Mesenchymal stem cell (in vitro differentiated cells and primary cell): ENCODE results near the gene FCRL1.

ENCODE experiments used
- DNase-seq: peaks from one replicate; pipeline ENCODE4 v3.0.0-alpha.2; 2013
- H2AFZ ChIP-seq: one replicate; pipeline ENCODE4 v1.6.1; 2013; ENCODE audit warnings: low read depth, mild to moderate bottlenecking, control low read depth, inconsistent platforms, low read length, moderate library complexity
- H2AK5ac ChIP-seq: 2 replicates; pipeline ENCODE4 v1.6.1; 2013; ENCODE audit warnings: low read length, moderate library complexity, mild to moderate bottlenecking, inconsistent platforms; ENCODE audit not compliant: severe bottlenecking
- H2BK120ac ChIP-seq: one replicate; pipeline ENCODE4 v1.6.1; 2013; ENCODE audit warnings: low read depth, mild to moderate bottlenecking, inconsistent platforms, low read length, moderate library complexity
- H2BK12ac ChIP-seq, 2 experiments: one replicate each; pipeline ENCODE4 v1.6.1; 2013; ENCODE audit warnings: inconsistent platforms in 2 of 2, low read length in 2 of 2, mild to moderate bottlenecking in 2 of 2, moderate library complexity in 2 of 2, control low read depth in 1 of 2
- H2BK15ac ChIP-seq: one replicate; pipeline ENCODE4 v1.6.1; 2013; ENCODE audit warnings: mild to moderate bottlenecking, low read depth, inconsistent platforms; ENCODE audit not compliant: poor library complexity, severe bottlenecking
- H2BK5ac ChIP-seq: 2 replicates; pipeline ENCODE4 v1.6.1; 2013; ENCODE audit warnings: low read depth, mild to moderate bottlenecking, low read length, control low read depth, inconsistent platforms; ENCODE audit not compliant: poor library complexity, severe bottlenecking
- H3K14ac ChIP-seq, 2 experiments: one replicate each; pipeline ENCODE4 v1.6.1; 2013; ENCODE audit warnings: inconsistent platforms in 2 of 2, low read length in 2 of 2, control low read depth in 1 of 2, mild to moderate bottlenecking in 1 of 2, moderate library complexity in 1 of 2
- H3K18ac ChIP-seq, 2 experiments: one replicate each; pipeline ENCODE4 v1.6.1; 2013; ENCODE audit warnings: inconsistent platforms in 2 of 2, low read length in 2 of 2, control low read depth in 1 of 2, low read depth in 1 of 2, mild to moderate bottlenecking in 1 of 2
- H3K23ac ChIP-seq, 2 experiments: one replicate each; pipeline ENCODE4 v1.6.1; 2013; ENCODE audit warnings: inconsistent platforms in 2 of 2, low read length in 2 of 2, mild to moderate bottlenecking in 2 of 2, moderate library complexity in 2 of 2, control low read depth in 1 of 2
- H3K27ac ChIP-seq: 2 replicates; pipeline ENCODE4 v1.5.1; 2013; ENCODE audit warnings: mild to moderate bottlenecking, moderate library complexity, low read length, control low read depth, inconsistent platforms; ENCODE audit not compliant: poor library complexity, severe bottlenecking
- H3K27me3 ChIP-seq, 2 experiments: 2 replicates each; pipeline versions ENCODE4 v1.6.1 to v1.7.0; 2013; ENCODE audit warnings: low read length in 2 of 2, mild to moderate bottlenecking in 2 of 2, moderate library complexity in 2 of 2, control low read depth in 1 of 2, inconsistent platforms in 1 of 2; ENCODE audit not compliant: control insufficient read depth in 1 of 2, insufficient read depth in 1 of 2
- H3K36me3 ChIP-seq, 2 experiments: 2 replicates each; pipeline versions ENCODE4 v1.6.1 to v1.7.0; 2013; ENCODE audit warnings: low read length in 2 of 2, control low read depth in 1 of 2, inconsistent platforms in 1 of 2, low read depth in 1 of 2, mild to moderate bottlenecking in 1 of 2; ENCODE audit not compliant: insufficient read depth in 2 of 2, control insufficient read depth in 1 of 2
- H3K4ac ChIP-seq, 2 experiments: one replicate each; pipeline ENCODE4 v1.6.1; 2013; ENCODE audit warnings: inconsistent platforms in 2 of 2, low read length in 2 of 2, mild to moderate bottlenecking in 2 of 2, moderate library complexity in 2 of 2, control low read depth in 1 of 2, low read depth in 1 of 2
- H3K4me1 ChIP-seq: 2 replicates; pipeline ENCODE4 v1.6.1; 2013; ENCODE audit warnings: low read depth, low read length, control low read depth; ENCODE audit not compliant: control insufficient read depth, insufficient read depth
- H3K4me2 ChIP-seq: 2 replicates; pipeline ENCODE4 v1.6.1; 2013; ENCODE audit warnings: low read length, mild to moderate bottlenecking, inconsistent platforms; ENCODE audit not compliant: poor library complexity, severe bottlenecking
- H3K4me3 ChIP-seq, 2 experiments: 2 replicates each; pipeline versions ENCODE4 v1.5.1 to v1.7.0; 2013; ENCODE audit warnings: low read length in 2 of 2, mild to moderate bottlenecking in 2 of 2, control low read depth in 1 of 2, low read depth in 1 of 2; ENCODE audit not compliant: insufficient read depth in 1 of 2
- H3K79me1 ChIP-seq: replicated peaks from 2 replicates; pipeline ENCODE4 v1.6.1; 2013; ENCODE audit warnings: mild to moderate bottlenecking, control low read depth, low read length, inconsistent platforms; ENCODE audit not compliant: poor library complexity, severe bottlenecking
- H3K9ac ChIP-seq: 2 replicates; pipeline ENCODE4 v1.7.0; 2013; ENCODE audit warnings: mild to moderate bottlenecking, low read length, moderate library complexity
- H3K9me3 ChIP-seq: 2 replicates; pipeline ENCODE4 v1.7.0; 2013; ENCODE audit warnings: mild to moderate bottlenecking, low read length; ENCODE audit not compliant: control insufficient read depth
- H4K8ac ChIP-seq: one replicate; pipeline ENCODE4 v1.6.1; 2013; ENCODE audit warnings: inconsistent platforms, mild to moderate bottlenecking, low read length, moderate library complexity
- H4K91ac ChIP-seq: one replicate; pipeline ENCODE4 v1.6.1; 2013; ENCODE audit warnings: mild to moderate bottlenecking, low read length, inconsistent platforms
- WGBS: methylation state at CpG from one replicate; pipeline ENCODE4 v1.1.7; 2013; ENCODE audit warnings: mixed read lengths; 5-methylcytosine and 5-hydroxymethylcytosine counted together

The FCRL1 gene

GRCh38 chr1:157841708-157842107 lies 21.8 kb upstream of the FCRL1 start, which contains the start of gene CD5L:
Gene CD5L, minus strand, starts transcription at chr1:157841808. Its CDS starts 107 bp downstream, at chr1:157841701.
- H3K4ac ChIP-seq: no peak within 1 kb of the TSS
- no peak within 1 kb of the TSS for H3K4me3 ChIP-seq
- H2BK15ac ChIP-seq: no peak within 1 kb of the TSS
- H3K23ac ChIP-seq: no peak within 1 kb of the TSS
- H3K4me1 ChIP-seq: no peaks in the 10 kb centered on the region
- 54% methylated on average over 3 of the region's 3 CpGs for WGBS
- no peak within 1 kb of the TSS for H4K8ac ChIP-seq
- H2BK120ac ChIP-seq: no peak within 1 kb of the TSS
- H3K79me1 ChIP-seq: no peaks in the 10 kb centered on the region
- H3K4me2 ChIP-seq: no peak within 1 kb of the TSS
- no peak for DNase-seq
- H3K27me3 ChIP-seq: peaks cover 0 to 3% of the 10 kb centered on the region in 2 experiments
- H3K14ac ChIP-seq: no peak within 1 kb of the TSS
- no peak within 1 kb of the TSS for H2BK5ac ChIP-seq
- H3K36me3 ChIP-seq: no peaks in the 10 kb centered on the region
- no peak within 1 kb of the TSS for H3K27ac ChIP-seq
- H3K9ac ChIP-seq: no peak within 1 kb of the TSS
- no peak within 1 kb of the TSS for H2AFZ ChIP-seq
- H4K91ac ChIP-seq: no peak within 1 kb of the TSS
- H2AK5ac ChIP-seq: no peak within 1 kb of the TSS
- no peak within 1 kb of the TSS for H3K18ac ChIP-seq
- no peak within 1 kb of the TSS for H2BK12ac ChIP-seq
- H3K9me3 ChIP-seq: no peaks in the 10 kb centered on the region

GRCh38 chr1:157838966-157839365 lies 19.0 kb upstream of the FCRL1 start:
- no peak overlapping the region for H3K14ac ChIP-seq
- H3K9me3 ChIP-seq: no peaks in the 10 kb centered on the region
- H3K4me2 ChIP-seq: no peak overlapping the region
- H3K27ac ChIP-seq: no peak overlapping the region
- no peak overlapping the region for H4K8ac ChIP-seq
- no peaks in the 10 kb centered on the region for H3K4me1 ChIP-seq
- H3K79me1 ChIP-seq: no peaks in the 10 kb centered on the region
- H3K27me3 ChIP-seq: peaks cover 0 to 3% of the 10 kb centered on the region in 2 experiments
- H3K18ac ChIP-seq: no peak overlapping the region
- H3K4ac ChIP-seq: no peak overlapping the region
- H2AFZ ChIP-seq: no peak overlapping the region
- no peak overlapping the region for H3K23ac ChIP-seq
- H2AK5ac ChIP-seq: no peak overlapping the region
- no peaks in the 10 kb centered on the region for H3K36me3 ChIP-seq
- no peak overlapping the region for H4K91ac ChIP-seq
- H2BK5ac ChIP-seq: no peak overlapping the region
- no peak overlapping the region for H2BK120ac ChIP-seq
- no peak overlapping the region for H2BK15ac ChIP-seq
- H3K9ac ChIP-seq: no peak overlapping the region
- H2BK12ac ChIP-seq: no peak overlapping the region
- DNase-seq: no peak
- no peak overlapping the region for H3K4me3 ChIP-seq

- Histone ChIP-seq H3K4ac (no peak overlapping the region), H2BK120ac (no peak overlapping the region), H3K79me1 (no peaks in the 10 kb centered on the region), H3K23ac (no peak overlapping the region), H3K27ac (no peak overlapping the region), H3K4me1 (no peaks in the 10 kb centered on the region), H2AFZ (no peak overlapping the region), H3K27me3 (peaks cover 0 to 8% of the 10 kb centered on the region in 2 experiments), H3K9ac (no peak overlapping the region), H3K14ac (no peak overlapping the region), H3K9me3 (no peaks in the 10 kb centered on the region), H4K8ac (no peak overlapping the region), H3K36me3 (no peaks in the 10 kb centered on the region), H2AK5ac (no peak overlapping the region), H2BK15ac (no peak overlapping the region), H3K4me3 (no peak overlapping the region), H4K91ac (no peak overlapping the region), H3K4me2 (no peak overlapping the region), H2BK5ac (no peak overlapping the region), H2BK12ac (no peak overlapping the region), H3K18ac (no peak overlapping the region)
- no peak for DNase-seq
- 78% methylated on average over 12 of the region's 12 CpGs for WGBS
These were observed 14.5 kb upstream of the FCRL1 start for GRCh38 chr1:157834430-157834829.

- Histone ChIP-seq H3K27ac (no peak overlapping the region), H3K36me3 (no peaks in the 10 kb centered on the region), H3K14ac (no peak overlapping the region), H2AK5ac (no peak overlapping the region), H2BK120ac (no peak overlapping the region), H3K4me1 (no peaks in the 10 kb centered on the region), H2BK5ac (no peak overlapping the region), H3K23ac (no peak overlapping the region), H4K8ac (no peak overlapping the region), H3K27me3 (peaks cover 0 to 8% of the 10 kb centered on the region in 2 experiments), H3K9ac (no peak overlapping the region), H3K18ac (no peak overlapping the region), H2BK15ac (no peak overlapping the region), H3K4me2 (no peak overlapping the region), H2AFZ (no peak overlapping the region), H3K4me3 (no peak overlapping the region), H4K91ac (no peak overlapping the region), H3K4ac (no peak overlapping the region), H3K79me1 (no peaks in the 10 kb centered on the region), H3K9me3 (no peaks in the 10 kb centered on the region), H2BK12ac (no peak overlapping the region)
- WGBS: 69% methylated on average over 3 of the region's 6 CpGs
- no peak for DNase-seq
These were observed 13.2 kb upstream of the FCRL1 start for GRCh38 chr1:157833145-157833544.
